Fibroblast of skin of left biceps (primary cell): ENCODE results near the gene EPB41L1.

ENCODE experiments used
- DNase-seq, 2 experiments: peaks; one replicate each; pipeline ENCODE4 v3.0.0-alpha.2; 2013; ENCODE audit warnings: low read depth in 2 of 2

EPB41L1 gene

GRCh38 chr20:36277546-36277945 lies 123.0 kb downstream of the EPB41L1 start:
- no peak for DNase-seq

GRCh38 chr20:36279362-36279761 lies 124.8 kb downstream of the EPB41L1 start:
- DNase-seq = no peak

- DNase-seq = no peak
Measured at GRCh38 chr20:36279776-36280175, 125.2 kb downstream of the EPB41L1 start.

GRCh38 chr20:36281785-36282380 lies 127.3 kb downstream of the EPB41L1 start:
- DNase-seq = no peak
